ENCODE results near the gene JAG1.

JAG1 gene

DNA sequence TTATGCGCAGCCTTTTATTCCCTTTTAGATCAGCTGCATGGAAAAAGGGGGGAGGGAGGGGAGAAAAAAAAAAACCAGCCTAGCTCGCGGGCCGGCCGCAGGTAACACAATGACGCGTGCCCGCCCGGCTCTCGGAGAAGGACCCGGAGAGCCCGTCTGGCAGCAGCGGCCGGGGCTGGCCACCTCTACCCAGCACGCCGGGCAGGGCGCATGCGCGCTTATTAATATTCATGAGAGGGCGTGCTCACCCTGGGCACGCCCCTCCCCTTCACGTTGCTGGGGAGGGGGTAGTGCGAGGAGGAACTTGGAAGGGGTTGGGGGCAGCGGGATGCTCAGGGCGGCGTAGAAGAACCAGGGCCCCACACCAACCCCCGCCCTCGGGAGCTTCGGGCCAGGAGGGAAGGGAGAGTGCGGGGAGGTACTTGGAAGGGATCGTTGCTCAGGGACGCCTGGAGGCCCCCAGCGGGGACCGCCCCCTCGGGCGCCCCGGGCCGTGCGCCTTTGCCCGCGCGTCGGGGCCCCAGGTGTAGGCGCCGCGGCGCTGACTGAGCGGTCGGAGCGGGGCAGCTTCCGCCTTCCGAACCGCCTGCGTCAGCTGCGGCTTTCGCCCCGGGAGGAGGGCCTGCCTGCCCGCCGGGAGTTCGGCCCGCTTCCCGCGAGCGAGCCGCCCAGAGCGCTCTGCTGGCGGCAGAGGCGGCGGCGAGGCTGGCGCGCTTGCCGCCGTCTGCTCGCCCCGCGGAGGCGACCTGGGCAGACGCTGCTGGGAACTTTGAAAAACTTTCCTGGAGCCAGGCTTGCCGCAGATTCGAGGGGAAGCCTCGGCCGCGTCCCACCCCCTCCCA is at the start of gene JAG1:
JAG1 (minus strand) TSS at position 158 of the 842 bp plus-strand sequence. CDS start 469 bp downstream, outside the sequence.
- DNase-seq (ENCODE audit: low read depth) = peak; percentile 26

DNA sequence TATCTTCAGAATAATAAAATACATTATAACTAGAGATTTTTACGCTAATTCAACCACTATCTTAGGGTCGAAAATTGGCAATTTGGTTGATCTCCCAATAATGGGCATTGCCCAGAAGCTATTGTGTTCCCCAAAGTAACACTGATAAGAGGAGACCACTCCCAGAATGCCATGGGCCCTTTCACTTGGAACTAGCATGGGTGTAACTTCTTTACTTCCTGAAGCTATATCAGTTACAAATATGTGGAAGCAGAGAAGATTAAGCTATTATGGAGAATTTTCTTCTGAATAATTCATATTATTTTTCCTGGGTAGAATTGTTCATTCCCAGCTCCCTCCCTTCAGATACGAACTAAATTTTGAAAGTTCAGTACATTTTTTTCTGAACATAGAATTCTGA is 48.2 kb upstream of the JAG1 start:
- no peak for DNase-seq (ENCODE audit: low read depth)

DNA sequence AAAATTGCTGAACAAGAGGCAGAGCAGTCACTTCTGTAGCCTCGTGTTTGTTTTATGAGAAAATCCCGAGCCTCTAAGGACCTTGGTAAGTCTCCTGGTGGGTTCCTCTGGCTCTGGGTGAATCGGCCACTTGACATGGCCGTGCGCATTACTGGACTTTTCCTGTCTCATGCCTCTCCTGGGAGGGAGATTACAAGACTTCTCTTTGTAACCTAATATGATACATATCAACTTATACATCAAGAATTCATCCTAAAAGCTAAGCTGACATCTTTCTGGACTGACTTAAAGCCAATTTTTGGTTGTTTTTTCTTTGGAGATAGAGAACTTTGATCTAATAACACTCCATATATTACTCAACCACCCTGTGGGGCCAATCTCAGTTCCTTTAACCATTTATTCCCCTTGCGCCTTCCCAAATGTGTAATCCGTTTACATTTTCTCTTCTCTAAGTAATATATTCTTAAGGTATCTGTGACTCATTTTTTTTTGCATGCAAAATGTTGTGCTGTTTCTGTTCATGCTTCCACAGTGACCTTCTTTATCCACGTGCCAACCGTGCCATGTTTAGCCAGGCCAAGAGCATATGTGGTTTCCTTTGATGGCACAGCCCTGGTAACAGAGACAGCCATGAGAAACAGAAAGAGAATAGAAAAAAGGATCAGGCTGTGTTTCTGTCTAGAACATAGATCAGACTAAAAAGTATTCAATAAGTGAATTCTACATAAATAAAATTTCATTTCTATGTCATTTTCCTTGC is 47.5 kb upstream of the JAG1 start:
- DNase-seq (ENCODE audit: low read depth) = no peak

DNA sequence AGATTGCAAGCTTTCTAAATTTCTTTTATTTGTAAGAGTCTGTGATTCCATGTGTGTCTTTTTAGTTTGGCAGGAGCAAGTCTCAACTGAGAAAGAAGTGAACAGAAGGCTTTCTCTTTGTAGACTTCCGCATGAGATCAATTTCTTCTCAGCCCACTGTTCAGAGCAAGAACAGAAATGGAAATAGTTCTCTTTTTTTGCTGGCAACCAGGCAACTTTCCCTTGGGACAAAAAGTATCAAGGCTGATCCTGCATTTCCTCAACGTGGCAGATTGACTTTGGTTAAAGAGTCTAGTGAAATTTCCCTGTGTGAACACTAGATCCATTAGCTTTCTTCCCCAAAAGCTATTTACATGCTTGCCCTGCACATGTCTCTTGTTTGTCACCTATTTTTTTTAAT is 46.8 kb upstream of the JAG1 start:
- DNase-seq (ENCODE audit: low read depth) = no peak

DNA sequence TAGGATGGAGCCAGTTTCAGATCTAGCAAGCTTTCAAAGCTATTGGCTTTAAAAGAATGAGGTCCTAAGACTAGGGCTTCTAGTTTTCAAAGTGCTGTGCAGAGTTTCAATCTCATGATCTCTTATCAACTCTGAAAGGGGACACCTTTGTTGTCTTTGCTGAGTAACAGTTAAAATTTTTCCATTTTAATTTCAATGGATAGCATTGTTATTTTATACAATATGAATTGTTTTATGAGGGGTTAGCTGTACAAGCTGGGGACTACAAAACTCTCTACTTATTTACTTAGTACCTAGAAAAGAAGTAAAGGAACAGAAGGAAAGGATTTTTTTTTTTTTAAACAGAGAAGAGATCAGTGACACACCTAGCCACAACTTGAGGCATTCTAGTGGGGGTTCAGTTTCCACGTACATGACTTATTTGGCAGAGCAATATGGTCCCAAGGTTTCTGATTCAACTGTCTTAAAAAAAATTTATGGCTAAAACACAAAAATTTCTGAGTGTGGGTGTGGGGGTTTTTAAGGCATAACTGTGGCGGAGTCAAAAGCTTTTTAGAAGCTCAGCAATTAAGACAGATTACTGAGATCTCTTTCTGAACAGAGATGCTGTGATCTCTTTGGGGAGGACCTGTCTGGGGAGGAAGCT is 46.1 kb upstream of the JAG1 start:
- DNase-seq (ENCODE audit: low read depth) = no peak

DNA sequence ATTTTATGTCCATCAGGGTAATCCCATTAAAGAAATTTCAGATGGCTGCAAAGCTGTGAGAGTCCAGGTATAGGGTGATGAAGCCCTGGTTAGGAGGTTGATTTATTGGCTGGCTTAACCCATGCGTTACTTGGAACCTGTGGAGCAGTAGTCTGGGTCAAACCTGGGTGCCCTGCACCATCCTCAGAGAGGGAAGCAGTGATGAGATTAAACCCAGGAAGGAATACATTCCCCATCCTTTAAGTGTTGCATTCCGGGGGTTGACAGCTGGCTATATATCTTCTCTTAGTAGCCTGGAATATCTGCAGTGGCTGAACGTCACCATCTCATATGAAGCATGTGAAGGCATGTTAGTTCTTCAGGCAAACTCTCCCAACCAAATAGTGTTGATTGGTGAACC is 44.9 kb upstream of the JAG1 start:
- no peak for DNase-seq (ENCODE audit: low read depth)

DNA sequence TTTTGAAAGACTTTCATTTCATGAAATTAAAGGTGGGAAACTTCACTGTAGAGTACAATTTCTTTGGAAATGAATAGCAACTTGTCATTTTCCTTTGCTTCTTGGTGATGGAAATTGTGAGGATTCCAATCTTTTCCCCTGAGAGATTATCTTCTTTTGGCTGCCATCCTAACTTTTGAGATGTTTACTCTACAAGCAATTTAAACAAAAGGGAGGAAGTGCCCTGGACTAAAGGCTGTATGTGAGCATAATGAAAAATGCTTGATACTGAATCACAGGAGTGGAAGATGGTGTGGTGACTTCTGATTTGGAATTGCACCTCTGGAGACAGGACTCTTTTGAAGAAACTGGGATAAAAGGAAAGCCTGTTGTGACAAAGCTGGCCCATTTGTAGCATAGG is 43.1 kb upstream of the JAG1 start:
- no peak for DNase-seq (ENCODE audit: low read depth)

DNA sequence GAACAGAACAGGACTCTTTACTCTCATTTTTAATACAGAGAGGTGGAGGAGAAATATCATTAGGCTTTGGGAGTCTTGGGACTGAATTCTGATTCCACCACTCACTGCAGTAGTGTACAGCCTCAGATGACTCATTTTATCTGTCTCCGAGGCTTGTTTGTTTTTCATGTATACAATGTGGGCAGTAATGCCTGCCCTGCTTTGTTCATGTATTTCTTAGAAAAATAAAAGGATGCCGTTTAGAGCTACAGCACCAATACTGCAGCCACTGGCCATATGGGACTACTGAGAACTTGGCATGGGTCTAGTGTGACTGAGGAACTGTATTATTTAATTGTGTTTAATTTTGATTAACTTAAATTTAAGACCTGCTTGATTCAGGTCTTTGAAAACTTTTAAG is 41.2 kb upstream of the JAG1 start:
- DNase-seq (ENCODE audit: low read depth) = no peak

DNA sequence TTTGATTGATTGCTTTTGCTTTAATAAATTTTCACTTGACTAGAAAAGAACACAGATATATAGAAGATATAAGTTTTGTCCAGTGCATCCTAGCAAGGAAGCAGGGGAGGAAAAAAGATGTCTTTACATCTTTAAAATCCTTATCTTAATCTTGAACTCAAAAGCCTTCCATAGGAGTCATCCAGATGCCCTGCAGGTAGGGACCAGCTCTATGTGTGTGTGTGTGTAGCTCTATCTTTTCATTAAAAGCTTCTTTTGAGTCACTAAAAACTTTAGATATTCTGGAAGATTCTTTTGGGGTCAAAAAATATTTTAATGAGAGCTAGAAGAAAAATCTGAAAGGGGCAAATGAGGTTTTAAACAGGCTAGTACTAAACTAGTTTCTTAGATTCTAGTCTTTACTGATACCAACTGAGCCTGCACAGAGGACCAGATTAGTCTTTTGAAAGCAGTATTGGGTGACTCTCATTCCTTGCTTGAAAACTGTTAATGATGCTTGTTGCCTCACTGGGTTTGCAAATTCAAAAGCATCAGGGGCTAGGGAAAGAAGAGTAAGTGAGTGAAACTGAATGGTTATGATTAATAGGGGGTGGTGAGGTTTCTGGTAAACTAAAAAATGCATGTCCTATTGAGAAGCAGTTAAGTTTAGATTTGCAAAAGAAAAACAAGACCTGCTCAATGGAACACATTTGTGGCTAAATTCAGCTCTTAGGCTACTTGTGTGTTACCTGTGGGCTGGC is 40.6 kb upstream of the JAG1 start:
- DNase-seq (ENCODE audit: low read depth) = no peak

DNA sequence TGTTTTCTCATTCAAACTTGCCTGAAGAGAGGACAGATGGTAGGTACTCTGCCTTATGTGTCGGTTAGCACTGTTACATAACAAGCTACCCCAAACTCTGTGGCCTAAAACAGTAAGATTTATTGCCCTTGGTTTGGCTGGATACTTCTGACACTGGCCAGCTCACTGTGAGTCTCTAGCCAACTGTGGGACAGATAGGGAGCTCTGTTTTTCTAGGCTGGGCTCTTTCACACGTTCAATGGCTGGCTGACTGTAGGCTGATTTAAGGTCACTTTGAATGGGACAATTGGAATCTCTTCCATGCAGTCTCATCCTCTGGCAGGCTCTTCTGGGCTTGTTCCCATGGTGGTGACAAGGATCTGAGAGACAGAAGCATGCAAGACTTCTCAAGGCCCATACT is 39.4 kb upstream of the JAG1 start:
- DNase-seq (ENCODE audit: low read depth) = no peak

DNA sequence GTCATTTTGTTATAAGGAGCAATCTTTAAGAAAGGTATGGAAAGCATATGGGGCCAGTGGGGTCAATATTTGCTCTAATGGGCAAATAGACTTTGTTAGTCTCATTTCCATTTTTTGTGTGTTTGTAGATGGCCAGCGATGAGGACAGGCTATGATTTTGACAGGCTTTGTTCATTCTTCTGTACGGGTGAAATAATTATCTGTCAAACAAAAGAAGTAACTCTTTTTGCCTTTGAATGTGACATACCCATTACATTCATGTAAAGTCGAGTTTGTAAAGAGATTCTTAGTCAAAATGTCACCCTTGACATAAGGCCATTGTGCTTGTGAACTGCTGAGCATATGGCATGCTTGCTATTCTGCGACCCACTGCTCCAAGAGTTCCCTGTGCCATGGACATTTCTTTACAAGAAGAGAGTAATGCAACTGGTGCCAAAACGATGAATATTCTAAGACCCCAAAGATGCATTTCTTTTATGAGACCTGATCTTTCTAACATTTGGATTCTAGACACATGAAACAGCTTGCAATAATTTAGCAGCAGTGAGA is 38.2 kb upstream of the JAG1 start:
- DNase-seq (ENCODE audit: low read depth) = no peak

DNA sequence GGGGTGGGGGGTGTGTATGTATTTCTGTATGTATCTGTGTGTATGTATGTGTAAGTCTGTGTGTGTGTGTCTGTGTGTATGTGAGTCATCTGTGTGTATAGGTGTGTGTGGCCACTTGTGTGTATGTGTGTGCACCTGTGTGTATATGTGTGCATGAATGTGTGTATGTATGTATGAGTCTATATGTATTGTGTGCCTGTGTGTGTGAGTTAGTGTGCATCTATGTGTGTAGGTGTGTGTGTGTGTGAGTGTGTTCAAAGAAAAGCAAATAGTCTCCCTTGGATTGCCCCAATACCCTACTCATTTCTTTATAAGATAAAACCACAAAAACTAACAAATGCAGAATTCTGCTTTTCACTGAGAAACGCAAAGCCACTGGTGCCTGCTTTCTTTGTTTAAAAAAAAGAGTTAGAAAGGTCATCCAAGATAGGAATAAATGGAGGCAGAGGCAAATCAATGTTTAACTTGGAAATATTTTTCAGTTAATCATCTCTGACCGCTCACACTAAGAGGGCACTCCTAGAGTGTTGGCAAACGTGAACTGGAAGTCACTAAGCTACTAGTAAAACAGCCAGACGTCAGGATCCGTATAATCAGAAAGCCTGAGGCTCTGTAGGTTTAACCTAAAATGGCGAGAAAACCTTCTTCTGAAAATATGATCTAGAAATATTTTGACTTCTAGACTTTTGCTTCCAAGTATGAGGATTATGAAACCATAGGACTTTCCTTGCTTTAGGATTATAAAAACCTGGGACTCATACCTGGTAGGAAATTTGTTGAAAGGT is 37.4 kb upstream of the JAG1 start:
- DNase-seq (ENCODE audit: low read depth) = no peak

DNA sequence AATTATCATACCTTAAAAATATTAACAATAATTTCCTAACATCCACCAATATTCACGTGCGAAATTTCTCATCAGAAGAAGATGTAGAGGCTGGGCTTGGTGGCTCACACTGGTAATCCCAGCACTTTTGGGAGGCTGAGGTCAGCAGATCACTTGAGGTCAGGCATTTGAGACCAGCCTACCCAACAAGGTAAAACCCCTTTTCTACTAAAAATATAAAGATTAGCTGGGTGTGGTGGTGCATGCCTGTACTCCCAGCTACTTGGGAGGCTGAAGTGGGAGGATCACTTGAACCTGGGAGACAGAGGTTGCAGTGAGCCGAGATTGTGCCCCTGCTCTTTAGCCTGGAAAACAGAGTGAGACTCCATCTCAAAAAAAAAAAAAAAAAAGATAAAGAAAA is 36.1 kb upstream of the JAG1 start:
- DNase-seq (ENCODE audit: low read depth) = no peak

DNA sequence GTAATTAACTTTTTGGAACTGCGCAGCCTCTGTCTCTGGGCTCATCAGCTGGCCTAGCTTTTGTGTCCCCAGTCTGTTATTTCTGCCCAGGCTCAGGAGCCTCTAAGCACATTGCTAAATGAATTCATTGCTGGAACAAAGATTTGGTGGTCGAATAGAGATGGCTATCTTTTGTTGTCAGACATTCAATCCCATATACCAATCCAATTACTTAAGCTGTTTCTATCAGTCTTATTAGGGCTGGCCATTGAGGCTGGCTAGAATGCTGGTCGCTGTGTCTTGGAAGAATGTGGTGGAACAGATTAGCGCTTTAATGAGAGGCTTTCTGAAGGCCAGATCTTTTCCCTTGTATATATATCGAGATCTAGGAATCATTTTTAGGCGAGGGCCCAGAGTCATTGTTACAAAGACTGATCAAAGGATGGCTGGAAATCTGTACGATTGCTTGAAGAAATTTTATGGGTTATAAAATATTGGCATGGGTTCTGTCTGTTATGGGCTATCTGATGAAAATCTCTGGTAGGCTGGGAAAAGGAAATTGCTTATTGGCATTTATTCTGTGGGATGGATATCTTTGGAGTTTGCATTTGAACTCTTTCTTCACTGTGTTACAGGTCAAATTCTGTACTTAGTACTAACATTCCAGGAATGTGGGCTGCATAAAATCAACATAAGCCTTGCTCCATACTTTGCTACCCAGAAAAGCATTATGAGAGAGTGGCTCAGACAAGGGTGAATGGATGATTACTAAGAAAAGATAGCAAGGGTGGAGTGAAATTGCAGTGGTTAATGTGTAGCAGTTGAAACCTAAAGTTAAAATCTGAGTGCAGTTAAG is 34.8 kb upstream of the JAG1 start:
- no peak for DNase-seq (ENCODE audit: low read depth)

DNA sequence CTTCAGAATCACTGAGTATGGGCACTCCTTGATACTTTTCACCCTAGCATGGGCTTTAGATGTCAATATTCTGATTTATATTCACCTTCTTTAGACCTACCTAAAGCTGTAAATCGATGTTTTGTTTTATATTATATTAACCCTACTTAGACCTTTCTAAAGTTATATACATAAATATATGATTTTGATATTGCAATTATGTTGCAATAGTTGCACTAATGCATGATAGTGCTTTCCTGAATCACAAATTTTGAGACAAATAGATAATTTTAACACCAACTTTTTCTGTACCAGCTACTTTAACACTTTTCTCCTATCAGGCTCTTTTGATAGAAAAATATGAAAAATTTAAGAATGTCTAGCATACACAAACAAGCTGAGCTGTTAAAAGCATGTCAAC is 34.0 kb upstream of the JAG1 start:
- DNase-seq (ENCODE audit: low read depth) = no peak

DNA sequence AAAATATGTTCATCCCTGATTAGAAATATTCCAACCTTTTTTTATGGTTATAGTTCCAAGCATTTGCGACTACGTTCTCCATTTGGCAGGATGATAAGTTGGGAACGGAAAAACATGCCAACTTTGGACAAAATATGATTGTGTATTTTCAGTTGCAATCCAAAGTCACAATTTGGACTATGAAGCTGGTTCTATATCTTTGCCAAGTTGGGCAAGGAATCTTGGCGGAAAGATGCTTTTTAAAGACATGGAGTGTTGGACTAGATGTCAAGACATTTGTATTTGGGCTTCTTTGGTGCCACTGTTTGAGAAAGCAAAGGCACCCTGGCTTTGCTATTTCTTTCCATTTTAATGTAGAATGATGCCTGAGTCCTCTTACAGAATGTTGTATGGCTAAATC is 33.3 kb upstream of the JAG1 start:
- no peak for DNase-seq (ENCODE audit: low read depth)

DNA sequence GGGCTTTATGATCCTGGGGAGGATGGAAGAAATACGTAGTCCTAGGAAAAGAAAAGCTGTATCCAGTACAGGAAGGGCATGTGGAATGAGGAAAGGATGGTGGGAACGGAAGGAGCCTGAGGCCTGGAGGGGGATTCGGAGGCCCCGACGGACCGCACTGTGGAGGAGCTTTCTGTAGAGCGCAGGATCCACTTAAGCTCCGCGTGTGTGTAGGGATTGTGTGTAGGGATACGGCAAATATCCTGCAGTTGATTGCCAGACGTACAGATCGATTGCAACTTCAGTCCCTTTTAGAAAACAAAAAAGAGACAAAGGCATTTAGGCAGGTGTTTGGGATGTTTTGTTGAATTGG is 32.6 kb upstream of the JAG1 start:
- no peak for DNase-seq (ENCODE audit: low read depth)

DNA sequence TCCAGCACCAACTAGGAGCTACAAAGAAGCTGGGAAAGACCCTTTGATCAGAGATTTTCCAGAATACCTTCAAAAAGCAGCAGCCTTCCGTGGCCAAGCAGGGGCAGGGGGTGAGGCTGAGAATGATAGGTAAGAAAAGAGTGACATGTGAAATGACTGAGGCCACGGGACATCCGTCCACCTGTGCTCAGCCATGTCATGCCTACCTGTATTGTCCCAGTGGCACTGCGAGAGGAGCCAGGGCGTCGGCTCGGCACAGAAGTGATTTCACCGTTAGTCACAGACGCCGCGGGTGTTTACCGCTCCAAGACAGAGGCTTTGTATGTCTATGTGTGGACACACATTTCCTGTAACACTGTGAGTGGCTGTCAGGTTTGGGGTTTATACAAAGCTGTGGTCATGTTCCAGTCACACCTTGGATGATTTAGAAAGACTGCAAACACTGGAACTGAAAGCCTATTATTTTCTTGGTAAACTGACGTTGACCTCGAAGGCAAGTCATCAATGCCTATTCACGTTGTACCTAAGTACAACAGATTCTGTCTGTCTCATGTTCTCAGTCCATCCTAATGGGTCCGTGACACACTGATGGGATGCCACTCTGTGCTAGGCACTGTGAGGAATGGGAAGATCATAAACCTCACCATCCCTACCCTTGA is 32.1 kb upstream of the JAG1 start:
- DNase-seq (ENCODE audit: low read depth) = no peak

DNA sequence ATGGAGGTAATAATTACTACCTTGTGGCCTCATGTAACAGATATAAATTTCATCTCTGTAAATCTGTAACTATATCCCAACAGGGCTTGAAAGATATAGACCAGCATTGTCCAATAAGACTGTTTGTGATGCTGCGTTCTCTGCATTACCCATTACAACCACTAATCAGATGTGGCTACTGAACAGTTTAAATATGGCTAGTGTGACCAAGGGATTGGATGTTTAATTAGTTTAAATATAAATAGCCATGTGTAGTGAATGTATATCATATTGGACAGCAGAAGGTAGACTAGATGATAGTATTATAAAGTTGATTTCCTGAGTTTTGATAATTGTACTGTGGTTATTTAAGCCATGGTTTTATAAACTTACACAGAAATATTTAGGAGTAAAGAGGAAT is 27.8 kb upstream of the JAG1 start:
- DNase-seq (ENCODE audit: low read depth) = no peak

DNA sequence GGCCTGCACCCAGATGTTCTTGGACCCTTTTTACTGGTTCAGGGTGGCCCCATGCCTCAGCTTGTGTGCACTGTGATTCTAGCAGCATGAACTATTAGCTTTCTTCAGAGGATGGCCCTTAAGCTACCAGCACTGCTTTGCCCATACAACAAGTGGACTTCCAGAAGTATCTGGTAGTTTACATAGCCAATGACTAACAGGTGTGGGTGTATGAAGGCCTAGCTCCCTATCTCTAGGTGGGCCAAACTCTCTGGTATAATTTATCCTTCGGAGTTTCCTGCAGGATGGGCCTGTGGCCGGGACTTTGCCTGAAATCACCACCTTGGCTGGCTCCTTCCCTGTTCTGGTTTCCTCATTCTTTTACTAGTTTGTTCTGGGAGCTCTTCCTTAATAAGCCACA is 26.1 kb upstream of the JAG1 start:
- DNase-seq (ENCODE audit: low read depth) = no peak

Measured in stimulated activated CD8-positive, alpha-beta memory T cell treated with anti-CD3 and anti-CD28 coated beads, Interleukin-12 subunit alpha, Interleukin-12 subunit beta, amount 100 ng/mL, for 4 hours (primary cell).